GM15510 (cell line): ENCODE data around the gene RSAD2.

ENCODE experiments used
- POLR2A ChIP-seq: IDR thresholded peaks from 3 replicates; pipeline ENCODE4 v1.6.1; 2011; ENCODE audit warnings: borderline replicate concordance; ENCODE audit not compliant: insufficient read length; ENCODE audit errors: extremely low read depth

The RSAD2 gene

DNA sequence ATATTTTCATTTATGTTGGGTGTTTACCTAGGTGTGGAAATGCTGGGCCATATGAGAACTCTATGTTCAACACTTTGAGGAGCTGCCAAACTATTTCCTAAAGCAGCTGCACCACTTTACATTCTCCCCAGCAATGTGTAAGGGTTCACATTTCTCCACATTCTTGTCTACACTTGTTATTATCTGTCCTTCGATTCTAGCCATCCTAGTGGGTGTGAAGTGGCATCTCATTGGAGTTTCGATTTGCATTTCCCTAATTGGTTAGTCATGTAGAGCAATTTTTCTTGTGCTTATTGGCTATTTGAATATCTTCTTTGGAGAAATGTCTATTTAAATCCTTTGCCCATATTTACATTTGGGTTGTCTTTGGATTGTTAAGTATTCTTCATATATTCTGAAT is 61.5 kb downstream of the RSAD2 start:
- no peak for TF ChIP-seq POLR2A

DNA sequence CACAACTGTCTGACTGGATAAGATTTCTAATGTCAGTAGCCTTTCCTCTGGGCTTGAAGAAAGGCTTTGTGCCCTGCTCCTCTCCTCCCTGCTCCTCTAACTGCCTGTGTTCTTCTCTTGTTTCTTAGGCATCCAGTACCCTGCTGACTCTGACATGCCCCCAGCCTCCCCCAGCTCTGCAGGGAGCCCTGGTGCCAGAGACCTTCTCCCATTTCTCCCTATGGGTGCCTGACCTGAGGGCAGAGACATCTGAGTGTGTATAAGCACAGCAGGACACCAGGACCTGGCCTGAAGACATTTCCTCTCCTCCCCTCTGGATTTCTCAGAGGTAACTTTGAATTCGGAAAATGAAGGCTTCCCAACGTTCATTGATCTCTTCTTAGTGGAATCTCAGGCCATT is 63.2 kb downstream of the RSAD2 start:
- TF ChIP-seq POLR2A, result no peak

DNA sequence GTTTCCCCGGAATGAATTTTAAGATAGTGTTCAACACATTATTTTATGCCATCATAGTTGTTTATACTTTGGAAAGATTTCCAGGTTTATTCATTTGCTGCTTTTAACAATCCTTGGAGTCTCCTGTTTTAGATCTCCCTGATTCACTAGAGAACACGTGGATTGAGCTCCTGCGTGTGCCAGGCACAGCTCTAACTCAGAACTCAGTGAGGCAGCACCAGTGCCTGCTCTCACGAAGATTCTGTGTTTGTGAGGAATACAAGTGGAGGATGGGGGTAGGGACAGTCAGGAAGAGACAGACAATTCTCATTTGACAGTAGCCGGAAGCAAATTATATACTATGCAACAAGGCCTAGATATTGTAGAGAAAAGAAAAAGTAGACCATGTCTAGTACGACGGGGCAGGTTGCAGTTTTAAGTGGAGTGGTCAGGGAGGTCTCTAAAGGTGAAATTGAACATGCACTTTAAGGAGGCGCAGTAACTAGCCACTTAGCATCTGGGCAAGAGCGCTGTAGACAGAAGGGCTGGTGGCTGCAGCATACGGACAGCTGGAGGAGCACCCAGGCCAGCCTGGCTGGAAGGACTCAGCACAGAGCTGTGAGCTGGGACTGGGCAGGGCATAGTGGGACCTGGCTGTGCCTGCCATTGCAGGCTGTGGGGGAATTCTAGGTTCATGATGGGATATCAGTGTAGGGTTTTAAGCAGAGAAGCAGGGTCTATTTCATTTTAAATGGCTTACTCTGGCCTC is 63.9 kb downstream of the RSAD2 start:
- TF ChIP-seq POLR2A, result no peak

DNA sequence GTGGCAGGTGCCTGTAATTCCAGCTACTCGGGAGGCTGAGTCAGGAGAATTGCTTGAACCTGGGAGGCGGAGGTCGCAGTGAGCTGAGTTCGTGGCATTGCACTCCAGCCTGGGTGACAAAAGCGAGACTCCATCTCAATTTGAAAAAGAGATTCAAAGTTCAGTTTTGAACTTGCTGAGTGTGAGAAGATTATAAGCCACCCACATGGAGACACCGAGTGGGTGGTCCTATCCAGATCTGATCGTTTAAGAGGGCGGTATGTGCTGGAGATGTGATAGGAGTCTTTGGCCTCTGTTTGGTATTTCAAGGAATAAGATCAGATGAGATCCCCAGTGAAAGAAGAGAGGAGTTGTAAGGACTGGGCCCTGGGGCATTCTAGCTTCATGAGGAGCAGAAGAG is 65.3 kb downstream of the RSAD2 start:
- TF ChIP-seq POLR2A, result no peak

DNA sequence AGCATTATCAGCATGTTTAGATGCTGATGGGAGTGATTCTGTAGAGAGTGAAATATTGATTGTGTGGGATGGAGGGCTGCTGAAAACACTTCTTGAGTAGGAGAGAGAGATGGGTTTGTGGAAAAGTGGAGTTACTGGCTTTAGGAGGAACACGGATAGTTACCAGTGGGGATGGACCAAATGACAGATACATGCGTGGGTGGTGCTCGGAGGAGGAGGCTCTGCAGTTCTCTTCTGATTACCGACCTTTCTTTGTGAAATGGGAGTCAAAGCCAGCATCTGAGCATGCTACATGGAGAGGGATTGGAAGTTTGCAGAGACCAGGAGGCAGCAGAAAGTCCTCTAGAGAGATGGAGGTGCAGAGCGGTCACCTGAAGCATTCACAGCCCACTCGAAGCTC is 65.9 kb downstream of the RSAD2 start:
- TF ChIP-seq POLR2A, result no peak

DNA sequence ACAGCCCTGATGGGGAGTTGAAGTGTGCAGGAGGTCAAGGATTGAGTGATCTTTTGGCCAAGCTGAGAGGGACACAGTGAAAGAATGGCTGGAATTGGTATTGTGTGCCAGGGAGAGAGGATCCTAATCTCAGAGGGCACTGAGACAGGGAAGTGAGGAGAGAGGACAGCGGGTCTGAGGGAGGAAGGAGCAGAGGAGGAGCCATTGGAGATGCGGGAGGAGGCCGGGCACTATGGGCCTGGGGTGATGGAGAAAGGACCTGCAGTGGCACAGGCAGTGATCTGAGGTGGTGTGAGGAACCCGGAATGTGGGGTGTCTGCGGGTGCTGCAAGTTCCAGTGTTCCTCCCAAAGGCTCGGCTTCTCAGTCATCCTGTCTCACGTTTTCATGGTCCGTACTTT is 66.4 kb downstream of the RSAD2 start:
- TF ChIP-seq POLR2A, result no peak

DNA sequence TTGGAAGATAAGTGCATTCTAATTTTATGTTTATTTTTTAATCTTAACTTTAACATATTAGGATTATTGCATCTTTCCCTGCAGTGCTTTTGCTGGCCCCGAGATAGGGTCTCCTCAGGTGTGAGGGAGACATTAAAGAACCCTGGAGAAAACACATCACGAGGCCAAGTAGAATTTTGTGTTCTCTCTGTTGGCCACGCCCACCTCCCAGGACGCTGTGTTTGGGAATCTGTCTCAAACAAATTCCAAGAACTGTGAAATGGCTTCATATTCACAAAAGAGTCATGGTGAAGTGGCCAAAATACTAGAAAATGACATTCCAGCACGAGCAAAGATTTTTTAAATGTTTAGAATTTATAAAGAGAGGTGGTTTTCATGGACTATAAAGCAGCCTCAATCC is 67.0 kb downstream of the RSAD2 start:
- TF ChIP-seq POLR2A, result no peak

DNA sequence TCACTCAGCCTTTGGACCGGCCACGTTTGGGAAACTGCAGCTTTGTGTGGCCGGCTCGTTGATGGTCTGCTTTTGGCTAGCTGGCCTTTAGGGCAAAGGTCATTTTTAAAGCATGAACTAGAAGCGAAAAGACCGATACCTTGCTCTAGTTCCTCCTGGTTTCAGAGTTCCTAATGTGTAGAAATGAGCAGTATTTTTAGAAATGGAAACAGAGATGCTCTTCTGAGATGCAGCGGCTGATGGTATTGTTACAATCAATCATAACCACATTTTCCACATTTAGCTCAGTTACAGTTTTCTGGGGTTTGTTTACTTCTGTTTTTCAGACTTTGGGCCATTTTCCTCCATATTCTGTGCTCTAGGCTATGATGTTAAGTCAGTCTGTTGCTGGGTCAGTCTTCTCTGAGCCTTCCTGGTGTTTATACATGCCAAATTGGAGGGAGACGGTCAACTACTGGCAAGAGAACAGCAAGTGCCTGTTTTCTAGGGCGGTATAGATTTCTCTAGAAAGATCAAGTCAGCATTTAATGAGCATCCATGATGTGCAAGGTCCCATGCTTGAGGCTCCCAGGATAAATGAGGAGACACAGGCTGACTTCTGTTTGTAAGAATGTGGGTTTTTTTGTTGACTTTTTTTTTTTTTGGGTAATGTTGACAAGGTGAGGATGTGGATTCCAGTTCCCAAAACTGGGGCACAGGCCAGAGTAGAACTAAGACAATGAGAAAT is 67.7 kb downstream of the RSAD2 start:
- TF ChIP-seq POLR2A, result no peak

DNA sequence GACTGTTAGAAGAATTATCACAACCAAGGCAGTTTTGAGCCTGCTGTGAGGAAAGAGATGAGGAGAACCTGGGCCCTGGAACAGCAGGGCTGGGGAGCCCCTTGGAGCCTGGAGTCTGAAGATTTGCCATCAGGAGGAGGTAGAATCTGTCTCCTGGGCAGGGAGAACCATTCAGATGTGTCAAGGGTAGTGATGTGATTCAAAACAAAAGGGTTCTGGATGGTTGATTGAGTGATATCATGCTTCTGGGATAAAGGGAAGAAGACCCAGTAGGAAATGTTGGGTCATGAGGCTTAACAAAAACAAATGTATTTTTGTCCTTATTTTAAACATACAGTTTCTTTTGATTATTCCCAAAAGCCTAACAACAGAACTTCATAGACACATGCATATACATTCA is 68.2 kb downstream of the RSAD2 start:
- no peak for TF ChIP-seq POLR2A

DNA sequence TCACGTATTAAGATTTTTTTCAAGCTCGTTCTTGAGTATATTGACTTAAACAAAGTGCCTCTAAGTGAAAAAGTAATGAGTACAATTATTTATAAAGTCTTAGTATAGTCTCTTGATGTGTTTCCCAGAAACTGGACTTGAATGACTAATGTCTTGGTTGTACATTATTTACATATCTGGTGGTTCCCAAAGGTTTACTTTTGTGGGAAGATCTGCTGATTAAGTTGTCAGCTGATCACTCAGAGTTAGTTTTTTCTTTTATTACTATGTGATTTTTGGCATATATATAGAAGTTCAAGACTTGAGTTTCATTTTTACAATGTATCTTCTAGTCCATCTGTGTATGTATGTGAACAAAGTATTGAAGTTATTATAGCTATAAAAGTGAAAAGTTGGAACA is 69.1 kb downstream of the RSAD2 start:
- no peak for TF ChIP-seq POLR2A
